Astrocyte of the hippocampus (primary cell): ENCODE results near the gene CRYBG1.
A peak's percentile ranks its signal among the peaks of the same experiment; 100 is the strongest.

Experiments used
- DNase-seq: peaks from one replicate; pipeline ENCODE4 v3.0.0; 2011; ENCODE audit warnings: low read depth, low spot score

Gene CRYBG1, protein sequence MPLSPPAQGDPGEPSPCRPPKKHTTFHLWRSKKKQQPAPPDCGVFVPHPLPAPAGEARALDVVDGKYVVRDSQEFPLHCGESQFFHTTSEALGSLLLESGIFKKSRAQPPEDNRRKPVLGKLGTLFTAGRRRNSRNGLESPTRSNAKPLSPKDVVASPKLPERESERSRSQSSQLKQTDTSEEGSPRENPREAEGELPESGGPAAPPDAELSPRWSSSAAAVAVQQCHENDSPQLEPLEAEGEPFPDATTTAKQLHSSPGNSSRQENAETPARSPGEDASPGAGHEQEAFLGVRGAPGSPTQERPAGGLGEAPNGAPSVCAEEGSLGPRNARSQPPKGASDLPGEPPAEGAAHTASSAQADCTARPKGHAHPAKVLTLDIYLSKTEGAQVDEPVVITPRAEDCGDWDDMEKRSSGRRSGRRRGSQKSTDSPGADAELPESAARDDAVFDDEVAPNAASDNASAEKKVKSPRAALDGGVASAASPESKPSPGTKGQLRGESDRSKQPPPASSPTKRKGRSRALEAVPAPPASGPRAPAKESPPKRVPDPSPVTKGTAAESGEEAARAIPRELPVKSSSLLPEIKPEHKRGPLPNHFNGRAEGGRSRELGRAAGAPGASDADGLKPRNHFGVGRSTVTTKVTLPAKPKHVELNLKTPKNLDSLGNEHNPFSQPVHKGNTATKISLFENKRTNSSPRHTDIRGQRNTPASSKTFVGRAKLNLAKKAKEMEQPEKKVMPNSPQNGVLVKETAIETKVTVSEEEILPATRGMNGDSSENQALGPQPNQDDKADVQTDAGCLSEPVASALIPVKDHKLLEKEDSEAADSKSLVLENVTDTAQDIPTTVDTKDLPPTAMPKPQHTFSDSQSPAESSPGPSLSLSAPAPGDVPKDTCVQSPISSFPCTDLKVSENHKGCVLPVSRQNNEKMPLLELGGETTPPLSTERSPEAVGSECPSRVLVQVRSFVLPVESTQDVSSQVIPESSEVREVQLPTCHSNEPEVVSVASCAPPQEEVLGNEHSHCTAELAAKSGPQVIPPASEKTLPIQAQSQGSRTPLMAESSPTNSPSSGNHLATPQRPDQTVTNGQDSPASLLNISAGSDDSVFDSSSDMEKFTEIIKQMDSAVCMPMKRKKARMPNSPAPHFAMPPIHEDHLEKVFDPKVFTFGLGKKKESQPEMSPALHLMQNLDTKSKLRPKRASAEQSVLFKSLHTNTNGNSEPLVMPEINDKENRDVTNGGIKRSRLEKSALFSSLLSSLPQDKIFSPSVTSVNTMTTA (N-terminal part only)

DNA sequence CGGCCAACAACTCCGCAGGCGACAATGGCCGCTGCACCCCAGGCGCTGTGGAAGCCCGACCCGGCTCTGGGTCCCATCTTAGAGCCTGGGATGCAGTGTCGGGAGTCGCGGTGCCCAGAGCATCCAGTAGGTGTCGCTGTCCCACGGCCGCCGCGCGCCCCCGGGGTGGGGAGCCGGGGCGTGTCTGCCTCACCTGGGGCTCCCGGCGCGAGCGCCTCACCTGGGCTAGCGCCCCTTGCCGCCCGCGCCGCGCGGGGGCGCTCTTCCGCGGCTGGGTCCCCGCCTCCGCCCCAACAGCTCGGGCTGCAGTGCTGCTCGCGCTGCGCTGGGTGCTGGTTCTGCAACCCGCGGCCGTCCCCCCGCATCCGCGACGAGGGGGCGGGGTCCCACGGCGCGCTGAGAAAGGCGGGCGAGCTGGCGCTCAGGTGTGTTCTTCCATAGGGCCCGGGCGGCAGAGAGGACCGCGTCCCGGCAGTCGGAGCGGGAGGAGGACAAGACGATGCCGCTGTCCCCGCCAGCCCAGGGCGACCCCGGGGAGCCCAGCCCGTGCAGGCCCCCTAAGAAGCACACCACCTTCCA is at the start of gene CRYBG1:
CRYBG1 (plus strand) TSS at position 308 of the 579 bp plus-strand sequence; CDS start at position 500, 192 bp downstream.
- DNase-seq, result peak; percentile 69

DNA sequence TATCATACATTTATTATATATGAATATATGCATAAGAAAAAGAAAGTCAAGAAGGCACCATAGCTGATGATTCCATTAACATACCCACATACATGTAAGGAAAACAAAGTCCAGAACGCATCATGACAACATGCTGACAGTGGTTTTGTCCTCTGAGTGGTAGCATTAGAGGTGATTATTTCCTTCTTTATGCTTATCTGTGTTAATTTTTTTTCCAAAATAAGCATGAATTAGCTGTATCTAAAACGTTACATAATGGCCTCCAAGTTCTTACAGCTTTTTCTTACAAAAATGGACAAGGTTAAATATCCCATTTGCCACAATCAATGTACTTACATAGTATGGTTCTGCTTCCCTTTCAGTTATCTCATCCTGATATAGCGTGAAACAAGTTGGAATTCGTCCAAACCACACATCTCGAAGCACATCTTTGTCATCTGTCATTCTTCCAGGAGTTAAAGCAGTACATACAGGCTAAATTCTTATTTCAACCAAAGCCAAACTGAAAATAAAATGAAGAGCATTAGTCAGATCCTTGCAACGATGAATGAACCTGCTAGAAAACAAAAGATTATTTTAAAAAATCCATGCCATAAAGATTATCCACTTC is 44.6 kb upstream of the CRYBG1 start:
- DNase-seq, result no peak

DNA sequence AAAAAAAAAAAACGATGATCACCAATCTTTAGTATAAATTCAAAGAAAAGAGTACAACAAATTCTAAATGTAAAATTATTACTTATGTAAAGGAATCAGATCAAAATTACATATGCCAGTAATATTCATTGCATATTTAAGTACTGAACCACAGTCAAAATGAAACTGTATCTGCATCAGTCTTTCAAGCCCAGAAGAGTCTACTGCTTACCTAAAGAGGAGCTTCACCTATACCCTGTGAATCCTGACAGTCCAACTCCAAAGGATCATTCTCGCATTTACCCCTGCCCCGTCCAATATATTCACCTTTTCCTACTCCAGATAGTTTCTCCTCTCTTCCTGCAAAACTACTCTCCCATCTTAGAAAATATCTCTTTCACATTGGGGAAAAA is 44.1 kb upstream of the CRYBG1 start:
- no peak for DNase-seq

DNA sequence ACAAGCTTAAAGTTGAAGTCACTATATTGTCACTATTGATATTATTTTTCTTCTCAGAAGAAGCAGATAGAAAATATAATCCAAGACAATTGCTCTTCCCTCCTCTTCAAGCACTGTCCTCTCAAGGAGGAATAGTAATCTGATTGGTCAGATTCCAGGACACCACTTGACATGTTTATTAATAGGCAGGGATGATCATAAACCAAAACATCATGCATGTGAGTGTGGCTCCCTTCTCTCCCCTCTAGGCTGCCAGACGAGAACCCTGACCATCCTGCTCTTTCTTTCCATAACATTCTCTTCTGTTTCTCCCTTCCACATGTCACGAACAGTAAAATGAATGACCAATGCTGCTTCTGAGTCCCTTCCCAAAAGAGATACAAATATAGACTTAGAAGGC is 42.5 kb upstream of the CRYBG1 start:
- DNase-seq, result no peak

DNA sequence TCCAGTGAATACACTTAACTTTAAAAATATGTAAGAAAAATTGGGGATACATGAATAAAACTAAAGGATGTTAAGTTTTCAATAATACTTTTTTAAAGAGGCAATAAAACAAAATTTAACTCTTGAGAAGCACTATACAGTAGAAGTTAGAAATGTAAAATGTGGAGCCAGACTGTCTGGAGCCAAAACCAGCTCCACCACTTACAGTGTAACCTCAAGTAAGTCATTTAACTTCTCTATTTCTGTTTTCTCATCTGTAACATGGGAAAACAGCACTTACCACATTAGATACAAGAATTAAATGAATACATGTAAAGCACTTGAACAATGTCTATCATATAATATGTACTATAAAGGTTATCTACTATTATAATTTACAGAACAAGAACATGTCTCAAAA is 41.7 kb upstream of the CRYBG1 start:
- DNase-seq, result no peak

DNA sequence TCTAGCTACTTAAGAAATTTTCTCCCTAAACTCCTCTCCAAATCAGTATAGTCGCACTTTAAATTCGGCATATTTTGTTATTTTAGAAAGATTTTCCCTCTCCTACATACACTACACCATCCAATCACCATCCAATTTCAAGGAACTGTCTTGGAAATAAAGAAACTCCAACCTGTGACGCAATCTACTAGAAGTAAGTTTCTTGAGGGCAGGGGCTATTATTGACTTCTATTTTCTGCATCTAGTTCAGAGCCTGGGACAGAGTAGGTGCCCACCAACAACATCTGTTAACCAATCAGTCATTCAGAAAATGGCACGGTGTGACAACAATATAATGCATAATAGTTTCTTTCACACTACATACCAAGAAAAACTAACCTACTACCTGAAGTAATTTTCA is 38.6 kb upstream of the CRYBG1 start:
- DNase-seq, result no peak

DNA sequence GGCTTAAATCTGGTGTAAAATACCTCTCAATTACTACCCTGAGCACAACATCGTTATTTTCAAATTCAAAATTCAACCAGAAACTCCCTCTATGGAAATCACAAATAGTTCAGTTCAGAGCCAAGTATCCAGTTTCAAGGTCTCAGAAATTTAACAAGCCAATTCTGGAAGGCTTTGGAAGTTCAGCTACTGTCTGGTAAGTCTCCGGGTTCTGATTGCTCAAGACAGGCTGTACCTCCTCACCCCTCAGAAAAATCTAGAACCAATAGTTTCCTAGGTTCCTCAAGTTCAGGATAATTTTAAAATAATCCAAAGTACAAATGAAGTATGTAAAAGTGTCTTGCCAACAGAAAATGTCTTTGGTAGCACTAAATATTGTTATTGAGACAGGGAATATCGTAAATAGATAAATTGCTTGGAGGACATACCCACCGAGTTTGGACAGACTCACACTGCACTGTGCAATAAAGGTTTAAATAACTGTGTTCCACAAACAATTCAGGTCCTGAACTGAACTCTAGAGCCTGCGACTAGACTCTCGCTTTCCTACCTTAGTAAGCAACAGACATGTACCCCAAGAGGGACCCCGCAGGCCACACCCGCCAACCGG is 35.7 kb upstream of the CRYBG1 start:
- DNase-seq, result no peak

DNA sequence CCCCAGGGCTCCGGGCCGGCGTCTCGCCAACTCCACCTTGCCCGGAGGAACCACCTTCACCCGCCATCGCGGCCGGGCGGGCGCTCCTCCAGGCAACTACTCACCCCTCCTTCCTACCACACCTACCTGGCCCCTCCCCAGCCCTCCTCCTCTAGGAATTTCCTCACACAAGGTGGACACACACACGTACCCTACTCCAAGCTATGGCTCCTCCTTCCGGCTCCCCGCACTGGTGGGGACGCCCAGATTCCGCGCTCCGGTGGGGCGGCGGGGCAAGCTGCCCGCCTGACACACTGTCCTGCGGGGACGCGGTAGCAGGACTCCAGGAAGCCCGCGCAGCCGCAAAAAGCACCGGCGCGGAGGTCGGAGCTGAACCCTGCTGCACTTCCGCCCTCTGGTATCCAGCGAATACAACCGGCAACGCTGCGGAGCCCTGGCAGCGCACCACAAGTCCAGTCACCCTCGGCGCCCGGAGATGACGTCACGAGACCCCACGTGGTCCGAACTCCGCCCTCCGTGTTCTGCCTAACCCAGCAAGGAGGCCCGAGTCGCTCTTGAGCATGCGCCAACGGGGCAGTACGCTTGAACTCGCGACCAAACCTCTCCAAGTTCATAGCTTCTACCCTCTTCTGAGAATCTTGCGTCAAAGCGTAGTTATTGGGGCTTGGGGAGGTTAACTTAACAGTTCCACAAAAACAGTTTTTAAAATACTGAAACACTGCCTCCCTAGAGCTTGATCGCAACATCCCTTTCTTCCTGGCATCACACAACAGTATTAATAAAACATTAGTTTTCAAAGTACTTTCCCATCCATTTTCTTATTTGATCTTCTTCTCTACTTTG is 35.0 kb upstream of the CRYBG1 start, which contains the start of gene ATG5:
ATG5 (minus strand) TSS at position 425 of the 843 bp plus-strand sequence. CDS start 9,552 bp downstream, outside the sequence.
- peak; percentile 99 for DNase-seq

DNA sequence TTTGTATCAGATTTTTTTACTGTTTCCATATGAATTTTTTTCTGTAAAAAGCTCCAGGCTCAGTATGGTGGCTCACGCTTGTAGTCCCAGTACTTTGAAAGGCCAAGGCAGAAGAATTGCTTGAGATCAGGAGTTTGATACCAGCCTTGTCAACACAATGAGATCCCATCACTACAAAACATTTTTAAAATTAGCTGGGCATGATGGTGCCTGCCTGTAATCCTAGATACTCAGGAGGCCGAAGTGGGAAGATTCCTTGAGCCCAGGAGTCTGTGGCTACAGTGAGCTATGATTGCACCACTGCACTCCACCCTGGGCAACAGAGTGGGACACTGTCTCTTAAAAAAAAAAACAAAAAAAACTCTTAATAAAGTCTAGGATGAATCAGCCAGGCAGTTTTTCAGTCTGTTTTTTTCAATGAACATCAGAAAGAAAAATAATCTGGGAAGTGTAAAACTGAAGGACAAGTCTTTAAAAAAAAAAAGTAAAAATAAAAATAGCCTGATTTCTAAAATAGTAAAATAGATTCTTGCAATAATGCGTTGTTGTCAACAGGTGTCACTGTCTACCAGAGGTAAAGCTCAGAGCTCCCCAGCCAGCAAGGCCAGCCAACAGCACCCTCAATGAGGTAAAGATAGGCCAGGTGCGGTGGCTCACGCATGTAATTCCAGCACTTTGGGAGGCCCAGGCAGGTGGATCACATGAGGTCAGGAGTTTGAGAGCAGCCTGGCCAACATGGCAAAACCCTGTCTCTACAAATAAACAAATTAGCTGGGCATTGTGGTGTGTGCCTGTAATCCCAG is 25.7 kb upstream of the CRYBG1 start:
- peak; percentile 73 for DNase-seq

DNA sequence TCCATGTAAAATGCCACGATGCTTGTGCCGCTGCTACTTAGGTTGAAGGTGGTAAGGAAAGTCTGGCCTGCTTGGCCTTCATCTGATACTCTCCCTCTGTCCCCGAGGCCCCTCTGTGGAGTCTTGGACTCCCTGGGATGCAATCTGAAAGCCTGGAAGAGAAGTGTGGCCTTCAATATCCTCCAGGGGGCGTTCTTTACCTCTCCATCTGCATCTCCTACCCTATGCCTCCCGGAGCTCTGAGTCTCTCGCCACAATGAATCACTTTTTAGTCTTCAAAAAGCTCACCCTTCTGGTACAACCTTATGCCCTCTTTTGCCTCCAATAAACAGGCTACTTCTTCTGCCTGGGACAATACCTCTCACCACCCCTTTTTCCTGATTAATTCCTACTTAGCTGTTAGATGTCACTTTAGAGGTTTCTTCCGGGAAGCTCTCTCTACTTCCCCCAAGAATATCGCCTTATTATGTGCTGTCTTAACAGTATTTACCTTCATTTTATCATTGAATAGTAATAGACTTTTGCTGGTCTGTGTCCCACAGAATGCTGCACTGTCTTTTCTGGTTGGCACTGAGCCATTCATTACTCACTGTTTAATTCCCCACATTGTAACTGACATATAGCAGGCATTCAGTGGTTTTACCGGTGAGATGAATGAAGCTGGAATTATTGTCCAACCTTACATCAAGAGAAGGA is 21.0 kb upstream of the CRYBG1 start:
- peak; percentile 89 for DNase-seq

DNA sequence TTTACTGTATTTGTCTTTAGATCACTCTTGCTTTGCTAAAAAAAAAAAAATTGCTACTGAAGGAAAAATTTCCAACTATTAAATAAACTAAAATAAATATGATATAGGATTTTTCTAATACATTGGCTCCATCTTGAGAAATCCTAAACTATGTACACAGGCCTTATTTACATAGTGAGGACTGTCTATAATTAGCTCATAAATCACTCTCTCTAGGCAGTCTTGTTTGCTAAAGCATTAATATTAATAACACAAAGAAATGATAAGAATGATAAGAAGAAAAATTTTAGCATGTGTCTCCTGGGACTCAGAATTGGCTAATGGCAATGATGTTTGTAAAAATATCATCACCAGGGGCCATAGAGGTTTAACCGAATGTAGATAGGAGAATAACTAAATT is 13.3 kb upstream of the CRYBG1 start:
- DNase-seq, result no peak

DNA sequence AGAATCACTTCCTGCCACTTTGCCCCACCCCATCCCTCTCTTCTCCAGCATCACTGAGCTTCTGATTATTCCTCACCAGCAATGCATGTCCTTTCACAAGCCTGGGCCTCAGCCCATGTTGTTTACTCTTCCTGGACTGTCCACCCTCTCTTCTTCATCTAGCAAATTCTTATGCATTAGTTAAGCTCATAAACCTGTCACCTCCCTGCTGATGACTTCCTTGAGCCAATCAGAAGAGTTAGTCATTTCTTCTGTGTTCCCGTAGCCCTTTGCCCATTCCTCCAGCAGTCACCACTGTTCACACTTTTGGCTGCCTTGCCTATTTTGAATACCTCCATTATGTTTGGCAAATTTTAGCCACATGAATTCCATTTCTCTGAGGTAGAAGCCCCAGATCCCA is 4.1 kb upstream of the CRYBG1 start:
- no peak for DNase-seq

DNA sequence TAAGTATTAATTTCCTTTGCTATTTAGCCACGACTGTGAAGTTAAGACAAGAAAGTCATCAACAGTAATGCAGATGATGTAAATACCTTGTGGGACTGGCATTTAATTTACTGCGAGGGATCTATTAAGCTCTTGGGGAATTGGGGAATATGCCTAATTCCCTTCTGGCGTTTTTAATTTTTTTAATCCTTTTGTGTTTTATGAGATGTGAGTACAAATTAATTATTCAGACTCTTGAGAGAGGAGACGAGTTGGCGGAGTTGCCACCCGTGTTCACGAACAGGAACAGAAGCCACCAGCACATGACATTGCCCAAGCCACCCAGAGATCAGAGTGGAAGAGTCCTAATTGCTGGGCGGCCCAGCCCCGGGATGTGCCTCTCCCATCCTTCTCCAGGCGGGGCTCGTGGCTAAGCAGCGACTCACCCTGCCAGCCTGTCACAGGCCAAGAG is 533 bp upstream of the CRYBG1 start:
- DNase-seq, result no peak

DNA sequence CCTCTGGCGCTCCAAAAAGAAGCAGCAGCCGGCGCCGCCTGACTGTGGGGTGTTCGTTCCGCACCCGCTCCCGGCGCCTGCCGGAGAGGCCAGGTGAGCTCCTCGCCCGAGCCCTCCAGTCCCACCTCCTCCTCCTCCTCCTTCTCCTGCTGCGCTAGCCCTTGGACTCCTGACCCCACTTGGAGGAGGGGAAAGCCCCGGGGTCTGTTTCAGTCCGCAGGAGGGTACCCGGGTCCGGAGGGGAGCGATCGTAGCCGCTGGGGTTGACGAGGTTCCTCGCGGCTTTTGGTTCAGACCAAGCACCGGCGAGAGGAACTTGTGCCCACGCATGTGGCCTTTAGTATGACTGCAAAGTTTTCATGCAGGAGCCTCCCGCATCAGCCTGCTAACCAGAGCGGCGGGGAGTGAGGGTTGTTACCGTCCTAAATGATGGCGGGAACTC is 493 bp downstream of the CRYBG1 start:
- peak; percentile 23 for DNase-seq

DNA sequence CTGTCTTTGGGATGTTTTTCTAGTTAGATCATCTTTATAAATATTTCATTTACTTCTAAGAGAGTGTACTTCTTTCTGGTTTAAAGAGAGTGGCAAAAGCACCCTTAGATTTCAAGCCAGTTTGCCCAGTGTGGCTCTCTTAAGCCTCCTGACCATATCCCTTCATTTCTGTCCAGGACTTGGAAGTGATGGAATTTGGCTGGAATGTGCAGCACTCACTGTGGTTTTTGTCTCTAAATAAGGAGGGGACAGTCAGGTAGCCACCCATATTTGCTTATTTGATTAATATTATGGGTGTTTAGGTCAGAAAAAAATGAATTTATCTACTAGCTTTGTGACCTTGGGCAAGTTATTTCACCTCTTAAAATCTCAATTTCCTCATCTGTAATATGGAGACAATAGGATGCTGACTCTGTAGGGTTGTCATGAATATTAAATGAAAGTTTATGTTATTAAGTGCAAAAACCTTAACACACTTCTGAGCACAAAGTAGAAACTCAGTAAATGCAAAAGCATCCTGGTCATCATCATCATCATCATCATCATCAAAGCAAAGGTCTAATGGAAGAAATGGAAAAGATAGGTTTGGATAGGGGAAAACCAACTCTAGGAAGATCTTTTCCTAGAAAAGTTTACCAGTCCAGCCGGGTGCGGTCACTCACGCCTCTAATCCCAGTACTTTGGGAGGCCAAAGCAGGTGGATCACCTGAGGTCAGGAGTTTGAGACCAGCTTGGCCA is 3.1 kb downstream of the CRYBG1 start:
- DNase-seq, result peak; percentile 62

DNA sequence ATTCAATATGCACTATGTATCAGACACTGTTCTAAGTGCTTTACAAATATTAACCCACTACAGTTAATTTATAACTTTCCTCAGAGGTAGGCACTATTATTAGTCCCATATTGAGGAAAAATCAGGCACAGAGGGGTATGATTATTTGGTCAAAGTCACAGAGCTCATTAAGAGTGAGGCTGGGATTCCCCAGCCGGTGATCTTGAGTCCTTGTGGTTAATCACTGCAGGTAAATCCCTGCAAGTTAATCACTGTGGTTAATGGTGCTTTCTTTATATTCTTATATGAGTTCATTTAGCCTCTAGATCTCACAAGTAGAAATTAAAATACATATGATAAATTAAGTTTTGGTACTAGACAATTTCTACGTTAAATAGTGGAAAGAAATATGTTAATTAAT is 9.2 kb downstream of the CRYBG1 start:
- DNase-seq, result no peak

DNA sequence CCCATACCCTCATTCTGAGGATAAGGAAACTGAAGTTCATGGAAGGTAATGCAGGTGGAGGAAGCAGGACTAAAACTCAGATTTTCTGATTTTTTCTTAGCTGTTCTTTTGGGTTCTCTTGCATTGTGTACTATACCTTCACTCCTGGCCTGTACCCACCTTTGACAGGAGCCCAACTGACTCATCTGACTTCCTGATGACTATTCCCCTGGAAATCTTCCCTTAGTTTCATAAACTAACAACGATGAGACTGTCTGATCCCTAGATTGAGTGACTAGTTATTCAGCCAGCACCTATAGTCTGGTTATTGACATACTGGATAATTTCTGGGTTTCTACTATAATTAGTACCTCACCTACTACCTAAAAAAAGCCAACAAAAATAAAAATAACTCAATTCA is 10.1 kb downstream of the CRYBG1 start:
- no peak for DNase-seq
